ENCODE results near the gene CAV1.

The CAV1 gene

DNA sequence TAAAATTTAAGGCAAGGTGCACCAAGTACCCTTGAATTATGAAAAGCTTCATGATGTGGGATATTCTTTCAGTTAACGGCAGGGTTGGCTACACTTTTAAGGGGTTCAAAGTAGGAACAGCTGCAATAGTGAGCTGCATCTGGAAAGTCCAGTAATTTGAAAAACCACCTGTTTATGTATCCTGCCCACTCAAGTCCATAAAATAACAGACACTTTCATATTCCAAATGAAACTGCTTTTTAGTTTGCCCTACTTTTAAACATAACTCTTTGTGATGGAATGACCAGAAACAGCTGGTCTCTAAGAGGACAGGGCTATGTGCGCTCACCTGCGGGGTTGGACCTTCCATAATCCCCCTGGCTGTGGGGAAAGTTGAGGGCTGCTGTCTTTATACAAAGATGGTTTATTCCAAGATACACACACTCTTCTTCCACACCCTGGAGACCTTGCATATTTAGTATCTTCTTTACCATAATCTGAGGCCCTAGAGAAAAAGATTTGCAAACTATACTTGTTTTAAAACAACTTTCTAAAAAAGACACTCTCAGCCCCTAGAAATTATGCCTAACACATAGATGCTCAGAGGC lies 7.4 kb downstream of the CAV1 start:
- DNase-seq (ENCODE audit: low spot score), result no peak

DNA sequence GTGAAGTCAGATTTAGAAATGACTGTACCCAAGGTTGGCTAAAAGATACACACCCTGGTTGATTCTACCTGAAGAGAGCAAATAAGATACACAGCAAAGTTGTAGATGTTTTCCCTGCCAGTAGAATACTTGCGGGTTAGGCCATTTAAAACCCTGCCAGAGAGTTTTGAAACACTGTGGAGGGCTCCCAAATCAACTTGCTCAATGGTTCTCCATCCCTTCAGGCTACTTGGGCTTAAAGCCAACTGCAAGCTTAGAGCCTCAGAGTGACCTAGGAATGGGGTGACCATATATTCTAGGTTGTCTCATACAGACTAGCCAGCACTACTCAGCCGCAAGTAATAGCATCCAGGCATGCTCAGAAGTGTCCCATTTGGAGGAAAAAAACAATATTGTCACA lies 10.0 kb downstream of the CAV1 start:
- DNase-seq (ENCODE audit: low spot score), result no peak

DNA sequence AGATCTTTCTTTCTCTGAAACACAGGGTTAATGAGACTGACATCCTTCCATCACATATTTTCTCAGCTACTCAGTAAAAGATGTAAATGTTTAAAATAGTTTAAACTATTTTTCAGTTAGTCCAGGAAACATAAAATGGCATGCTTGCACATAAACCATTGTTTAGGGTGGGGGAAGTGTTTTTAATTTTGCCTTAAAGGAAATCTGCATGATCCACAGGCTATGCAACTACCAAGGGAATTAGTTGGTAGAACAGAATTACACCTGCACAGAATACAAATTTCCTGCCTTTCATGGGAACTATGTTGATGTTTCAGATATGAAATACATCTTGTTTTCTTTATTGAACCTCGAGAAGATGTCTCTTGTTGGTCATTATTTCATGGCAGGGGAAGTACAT lies 10.6 kb downstream of the CAV1 start:
- no peak for DNase-seq (ENCODE audit: low spot score)

DNA sequence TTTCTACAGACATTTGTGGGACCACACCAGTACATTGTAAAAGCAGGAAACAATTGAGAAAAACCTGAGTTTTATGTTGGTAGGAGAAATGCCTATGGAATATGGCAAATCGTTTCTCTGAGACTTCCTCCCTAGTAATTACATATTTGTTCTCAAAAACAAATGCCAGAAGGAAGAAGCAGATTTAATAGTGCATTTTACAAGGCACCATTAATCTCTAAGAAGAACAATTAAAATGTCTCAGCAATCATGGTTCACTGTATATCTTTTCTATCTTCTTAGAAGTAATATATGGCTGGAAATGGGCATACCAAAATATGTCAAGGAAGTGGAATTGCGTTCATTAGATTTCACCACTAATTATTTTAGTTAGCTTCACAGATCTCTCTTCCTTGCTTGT lies 13.3 kb downstream of the CAV1 start:
- no peak for DNase-seq (ENCODE audit: low spot score)

DNA sequence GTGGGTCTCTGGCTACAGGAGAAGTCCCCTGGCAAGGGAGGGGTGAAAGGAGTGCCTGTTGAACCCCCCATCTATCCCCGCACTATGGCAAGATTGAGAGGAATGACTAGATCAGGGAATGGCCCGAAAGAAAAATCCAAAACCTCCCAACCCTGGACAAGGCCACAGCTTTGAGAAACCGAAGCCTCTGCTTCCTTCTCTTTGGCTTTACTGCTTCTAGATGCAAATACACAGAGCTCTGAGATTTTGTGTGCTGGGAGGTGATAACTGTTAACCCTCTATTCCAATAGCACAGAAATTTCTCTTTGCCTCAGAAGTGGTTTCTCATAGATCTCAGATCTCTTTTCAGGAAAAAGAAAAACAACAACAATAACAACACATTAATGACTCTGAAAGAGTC lies 15.0 kb downstream of the CAV1 start:
- no peak for DNase-seq (ENCODE audit: low spot score)

DNA sequence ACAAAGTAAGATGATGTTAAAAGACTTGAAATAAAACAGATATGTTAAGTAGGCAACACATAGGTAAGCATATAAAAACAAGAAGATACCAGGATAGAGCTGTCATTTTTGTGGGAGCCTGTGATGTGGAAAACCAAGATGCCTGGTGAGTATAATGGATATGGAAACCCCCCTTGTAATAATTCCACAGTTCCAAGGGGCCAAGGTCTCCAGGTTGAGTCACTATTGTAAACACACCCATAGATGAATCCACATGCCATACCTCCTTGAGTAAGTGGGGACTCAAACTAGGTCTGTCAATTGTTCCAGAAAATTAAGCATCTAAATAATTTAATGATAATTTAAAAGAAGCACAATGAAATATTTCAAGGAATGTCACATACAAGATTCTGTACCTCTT lies 15.9 kb downstream of the CAV1 start:
- DNase-seq (ENCODE audit: low spot score), result no peak

DNA sequence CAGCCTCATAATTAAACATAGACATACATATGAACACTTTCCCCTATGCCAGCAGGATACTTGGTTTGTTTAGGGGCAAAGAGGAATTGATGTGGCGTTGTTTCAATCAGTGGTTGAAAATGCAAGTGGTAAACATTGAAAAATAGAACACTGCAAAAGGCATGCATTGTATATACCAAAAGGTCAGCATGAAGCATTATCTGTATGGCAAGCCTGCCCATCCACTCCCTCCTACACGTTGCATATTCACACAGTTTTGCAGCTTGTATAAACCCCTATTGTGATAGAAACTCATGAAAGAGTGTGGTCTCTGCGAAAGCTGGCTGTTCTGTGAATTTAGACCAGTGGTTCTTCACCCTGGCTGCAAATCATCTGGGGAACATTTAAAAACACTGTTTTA lies 17.1 kb downstream of the CAV1 start:
- no peak for DNase-seq (ENCODE audit: low spot score)

DNA sequence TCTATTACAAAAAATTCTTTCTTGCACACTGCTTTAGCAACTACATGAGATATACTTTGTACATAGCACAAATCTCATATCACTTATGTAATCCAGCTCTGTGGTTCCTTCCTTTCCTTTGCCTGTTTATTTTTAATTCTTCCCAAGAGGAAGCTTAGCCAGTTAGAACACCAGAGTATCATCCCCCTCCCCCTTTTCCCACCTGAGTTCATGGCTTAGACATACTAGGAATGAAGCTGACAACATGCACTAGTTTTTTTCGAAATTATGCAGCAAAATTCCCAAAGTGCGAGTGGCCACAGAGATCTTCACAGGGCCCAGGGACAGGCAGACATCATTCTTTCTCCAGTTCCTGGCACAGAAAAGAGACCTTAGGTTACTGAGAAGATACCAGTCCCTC lies 17.8 kb downstream of the CAV1 start:
- DNase-seq (ENCODE audit: low spot score), result no peak

DNA sequence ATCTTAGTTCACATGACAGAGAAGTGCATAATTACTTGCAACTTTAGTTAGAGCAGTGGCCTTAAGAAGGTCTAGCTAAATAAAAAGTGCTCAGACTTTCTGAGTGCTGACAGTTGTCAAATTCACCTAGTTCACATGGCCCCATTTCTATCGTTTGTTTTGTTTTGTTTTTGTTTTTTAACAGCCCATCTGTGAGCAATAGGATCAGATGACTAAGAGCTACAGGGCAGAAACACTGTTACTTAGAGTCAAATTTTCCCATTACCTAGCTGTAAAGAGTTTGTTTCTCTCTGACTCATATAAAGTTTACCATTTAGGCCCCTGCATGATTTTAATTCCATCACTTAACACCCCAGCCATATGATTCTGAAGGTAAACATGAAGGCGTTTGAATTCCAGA lies 18.8 kb downstream of the CAV1 start:
- no peak for DNase-seq (ENCODE audit: low spot score)

DNA sequence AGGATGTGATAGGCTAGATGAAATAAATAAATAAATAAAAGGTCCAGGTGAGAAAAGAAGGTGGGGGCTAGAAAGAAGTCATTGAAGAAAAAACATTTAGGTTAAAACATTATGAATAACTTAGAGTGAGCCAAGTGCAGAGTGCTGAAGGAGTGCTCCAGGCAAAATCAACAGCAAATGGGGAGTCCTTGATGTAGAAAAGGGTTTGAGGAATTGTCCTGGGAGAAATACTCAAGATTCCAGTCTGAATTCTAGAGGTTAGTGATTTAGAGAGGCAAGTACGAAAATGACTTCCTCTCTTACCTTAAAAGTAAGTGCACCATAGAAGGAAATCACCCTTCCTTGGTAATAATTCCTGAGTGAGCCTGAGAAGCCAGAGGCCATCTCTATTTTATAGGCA lies 19.7 kb downstream of the CAV1 start:
- DNase-seq (ENCODE audit: low spot score), result no peak

DNA sequence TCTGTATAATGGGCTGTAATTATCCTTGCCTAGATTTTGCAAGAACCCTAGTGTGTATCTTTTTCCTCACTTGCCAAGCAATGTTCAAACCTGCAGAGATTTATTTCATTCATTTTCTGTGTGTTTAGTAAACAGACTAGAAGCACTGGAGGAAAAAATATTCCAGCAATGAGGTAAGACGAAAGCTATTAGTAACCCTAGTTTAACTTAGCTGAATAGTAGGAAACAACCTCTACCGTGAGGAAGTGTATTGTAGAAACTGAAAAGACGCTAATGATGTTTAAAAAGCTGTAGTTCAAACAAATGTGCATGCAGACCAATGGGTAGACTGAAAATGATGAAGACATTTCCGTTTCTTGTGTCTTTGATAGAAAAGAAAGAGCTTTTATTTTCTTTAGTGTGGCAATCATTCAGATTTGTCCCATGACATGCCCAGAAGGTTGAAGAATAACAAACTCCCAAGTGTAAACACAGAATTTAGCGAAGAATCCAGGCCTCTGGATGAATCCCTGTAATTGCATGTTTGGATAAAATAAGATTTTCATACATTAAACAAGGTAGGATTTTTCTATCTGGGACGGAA lies 20.7 kb downstream of the CAV1 start:
- no peak for DNase-seq (ENCODE audit: low spot score)

DNA sequence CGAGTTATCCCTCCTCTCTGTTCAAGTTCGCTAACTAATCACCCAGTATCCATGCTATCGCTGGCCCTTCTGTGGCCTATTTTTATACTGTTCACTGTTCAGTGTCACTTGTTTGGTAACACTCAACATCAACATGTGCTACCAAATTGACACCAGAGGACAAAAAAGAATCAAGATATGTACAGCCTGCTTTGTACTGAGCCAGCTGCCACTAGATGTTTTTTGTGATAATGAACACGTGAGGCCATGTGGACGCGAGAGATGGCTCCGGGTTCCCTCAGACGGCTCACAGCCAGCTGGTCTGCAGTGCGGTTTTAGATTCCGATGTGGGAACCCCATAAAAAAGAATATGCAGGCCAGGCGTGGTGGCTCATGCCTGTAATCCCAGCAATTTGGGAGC lies 21.2 kb downstream of the CAV1 start:
- DNase-seq (ENCODE audit: low spot score), result no peak

DNA sequence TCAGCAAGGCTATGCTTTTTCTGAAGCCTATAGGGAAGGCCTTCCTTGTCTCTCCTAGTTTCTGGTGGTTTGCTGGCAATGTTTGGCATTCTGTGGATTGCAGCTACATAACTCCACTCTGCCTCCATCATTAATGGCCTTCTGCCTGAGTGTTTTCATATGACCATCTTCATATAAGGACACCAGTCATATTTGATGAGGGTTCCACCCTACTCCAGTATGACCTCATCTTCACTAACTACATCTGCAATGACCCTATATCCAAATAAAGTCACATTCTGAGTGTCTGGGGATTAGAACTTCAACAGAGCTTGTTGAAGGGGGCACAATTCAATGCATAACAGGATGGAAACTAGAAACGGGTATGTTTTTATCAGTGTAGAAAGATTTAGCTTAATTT lies 22.1 kb downstream of the CAV1 start:
- no peak for DNase-seq (ENCODE audit: low spot score)

DNA sequence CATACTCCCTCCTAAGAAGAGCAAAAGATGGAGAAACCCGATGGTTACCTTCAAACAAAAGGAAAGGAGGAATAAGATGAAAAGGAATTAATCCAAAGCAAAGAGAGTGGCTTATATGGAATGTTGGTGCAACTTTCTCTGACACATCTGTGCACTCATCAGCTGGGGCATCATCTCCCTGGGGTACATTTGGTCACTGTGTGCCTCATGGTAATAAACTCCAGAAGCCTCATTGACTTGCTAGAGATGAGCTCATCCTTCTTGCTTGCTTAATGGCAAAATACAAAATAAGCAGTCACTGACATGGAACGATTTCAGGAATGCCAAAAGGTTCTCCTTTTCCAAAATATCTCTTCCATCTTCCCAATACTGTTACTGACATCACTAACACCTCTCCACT lies 22.5 kb downstream of the CAV1 start:
- DNase-seq (ENCODE audit: low spot score), result no peak

DNA sequence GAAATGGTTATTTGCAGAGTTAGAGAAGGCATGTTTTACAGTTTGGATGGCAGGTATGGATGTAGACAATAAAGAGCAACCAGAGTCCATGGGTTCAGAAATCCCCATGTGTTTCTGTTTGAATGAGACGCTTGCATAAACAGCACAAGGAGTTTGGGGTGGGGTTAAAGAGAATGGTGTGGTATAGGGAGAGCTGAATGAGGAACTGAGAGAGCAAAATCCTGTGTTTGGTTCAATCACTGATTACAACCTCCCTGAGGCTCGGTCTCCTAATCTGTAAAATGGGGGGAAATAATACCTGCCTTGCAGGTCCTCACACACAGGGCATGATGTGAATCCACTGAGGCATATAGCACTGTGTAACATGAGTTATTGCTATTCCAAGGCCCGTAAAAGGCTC lies 23.7 kb downstream of the CAV1 start:
- DNase-seq (ENCODE audit: low spot score), result no peak

DNA sequence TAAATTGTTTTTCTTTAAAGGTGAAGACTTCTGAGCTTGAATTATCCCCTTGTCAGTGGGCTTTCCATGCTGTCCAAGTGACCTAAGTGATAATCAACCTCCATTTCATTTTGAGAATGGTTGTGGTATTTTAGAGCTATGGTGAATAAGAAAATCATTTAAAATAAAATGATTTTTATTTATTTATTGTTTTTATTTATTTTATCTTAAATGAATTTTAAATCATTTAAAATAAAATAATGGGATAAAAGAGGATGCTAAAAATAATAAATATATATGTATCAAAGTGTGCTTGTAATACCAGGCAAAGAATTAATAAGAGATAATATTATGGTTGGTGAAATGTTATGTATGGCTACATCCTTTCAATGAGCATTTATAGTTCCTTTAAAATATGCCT lies 24.5 kb downstream of the CAV1 start:
- no peak for DNase-seq (ENCODE audit: low spot score)

DNA sequence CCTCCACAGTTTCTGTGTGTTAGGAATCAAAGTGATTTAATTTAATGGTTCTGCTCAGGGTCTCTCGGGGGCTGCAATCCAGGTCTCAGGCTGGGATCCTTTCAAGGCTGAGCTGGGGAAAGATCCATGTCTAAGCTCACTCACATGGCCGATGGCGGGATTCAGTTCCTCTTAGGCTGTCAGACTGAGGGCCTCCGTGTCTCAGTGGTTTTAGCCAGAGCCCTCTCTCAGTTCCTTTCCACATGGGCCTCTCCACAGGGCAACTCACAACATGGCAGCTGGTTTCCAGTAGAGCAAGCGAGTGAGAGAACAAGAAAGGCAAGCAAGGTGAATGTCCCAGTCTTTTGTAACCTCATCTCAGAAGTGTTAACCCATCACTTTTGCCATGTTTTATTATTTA lies 26.9 kb downstream of the CAV1 start:
- DNase-seq (ENCODE audit: low spot score), result no peak

DNA sequence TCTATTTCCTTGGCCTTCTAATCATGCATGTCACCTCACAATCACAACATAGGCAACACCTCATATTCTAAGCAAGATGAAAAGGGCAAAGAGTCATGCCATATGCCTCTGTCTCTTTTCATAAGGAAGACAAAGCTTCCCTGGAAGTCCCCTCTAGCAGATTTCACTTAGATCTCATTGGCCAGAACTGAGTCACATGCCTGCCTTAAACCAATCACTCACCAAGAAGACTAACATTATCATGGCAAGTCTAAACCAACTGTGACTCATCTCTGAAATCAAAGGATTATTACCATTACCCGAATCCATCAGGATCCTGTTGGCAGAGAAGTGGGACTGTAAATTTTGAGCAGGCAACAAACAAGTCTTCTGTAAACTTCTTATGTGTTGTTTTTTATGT lies 27.8 kb downstream of the CAV1 start:
- no peak for DNase-seq (ENCODE audit: low spot score)

DNA sequence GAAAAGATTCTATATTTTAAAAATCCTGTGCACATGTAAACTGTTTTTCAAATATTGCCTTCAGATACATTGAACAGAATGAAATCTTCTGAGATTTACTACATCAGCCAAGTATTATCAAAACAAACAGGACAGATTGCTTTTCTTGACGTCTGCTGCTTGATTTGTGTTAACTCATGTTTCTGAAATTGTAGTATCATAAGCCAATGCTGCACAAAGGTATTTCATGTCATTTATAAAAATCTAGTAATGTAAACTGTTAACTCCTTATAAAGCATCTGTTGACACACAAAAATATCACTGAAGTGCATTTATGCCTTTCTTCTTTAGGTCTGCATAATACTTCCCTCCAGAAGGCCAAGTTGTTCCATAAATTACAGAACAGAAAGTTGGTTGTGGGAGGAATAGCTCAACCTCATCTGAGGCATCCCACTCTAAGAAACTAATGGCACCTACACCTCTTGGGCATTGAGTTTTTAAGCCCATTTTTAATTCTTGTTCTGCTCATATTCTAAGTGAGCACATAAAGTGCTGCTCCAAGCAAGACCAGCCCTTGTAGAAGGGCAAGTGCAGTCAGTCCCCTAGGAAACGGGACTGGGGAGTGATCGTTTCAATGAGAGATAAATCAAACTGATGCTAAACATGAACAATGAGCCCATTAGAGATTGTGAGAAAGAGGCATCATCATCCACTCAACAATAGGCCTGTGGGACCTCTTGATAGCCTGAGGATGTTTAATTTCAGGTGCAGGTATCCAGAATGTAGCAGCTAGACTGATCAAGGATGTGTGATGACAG lies 28.5 kb downstream of the CAV1 start:
- DNase-seq (ENCODE audit: low spot score), result no peak

DNA sequence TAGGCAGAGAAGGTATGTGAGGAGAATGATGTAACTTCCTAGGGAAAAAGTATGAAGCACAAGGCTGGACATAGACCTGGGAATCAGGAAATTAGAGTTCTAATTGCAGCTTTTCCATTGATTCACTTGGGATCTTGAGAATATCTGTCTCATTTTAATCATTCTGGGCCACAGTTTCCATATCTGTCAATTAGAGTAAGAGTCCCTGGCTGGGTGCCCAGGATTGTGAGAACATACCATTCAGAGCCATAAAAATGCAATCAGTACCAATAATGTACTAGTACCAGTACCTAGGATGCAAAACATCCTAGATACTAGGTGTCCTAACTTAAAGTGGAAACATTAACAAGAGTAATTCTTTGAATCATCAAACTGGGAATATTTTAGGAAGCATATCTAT lies 29.6 kb downstream of the CAV1 start:
- DNase-seq (ENCODE audit: low spot score), result no peak

DNA sequence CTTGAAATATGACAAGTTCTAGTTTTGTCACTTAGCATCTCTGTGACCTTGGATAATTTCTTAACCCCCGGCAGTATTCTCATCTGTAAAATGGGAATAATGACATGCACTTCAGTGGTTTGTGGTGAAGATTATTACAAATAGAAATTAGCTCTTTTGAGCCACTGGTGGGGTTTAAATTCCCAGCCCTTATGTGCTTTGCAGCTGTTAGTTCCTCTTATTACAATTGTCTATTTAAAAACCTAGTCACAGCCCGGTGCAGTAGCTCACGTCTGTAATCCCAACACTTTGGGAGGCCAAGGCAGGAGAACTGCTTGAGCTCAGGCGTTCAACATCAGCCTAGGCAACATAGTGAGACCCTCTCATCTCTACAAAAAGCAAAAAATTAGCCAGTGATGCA lies 30.1 kb downstream of the CAV1 start:
- no peak for DNase-seq (ENCODE audit: low spot score)

DNA sequence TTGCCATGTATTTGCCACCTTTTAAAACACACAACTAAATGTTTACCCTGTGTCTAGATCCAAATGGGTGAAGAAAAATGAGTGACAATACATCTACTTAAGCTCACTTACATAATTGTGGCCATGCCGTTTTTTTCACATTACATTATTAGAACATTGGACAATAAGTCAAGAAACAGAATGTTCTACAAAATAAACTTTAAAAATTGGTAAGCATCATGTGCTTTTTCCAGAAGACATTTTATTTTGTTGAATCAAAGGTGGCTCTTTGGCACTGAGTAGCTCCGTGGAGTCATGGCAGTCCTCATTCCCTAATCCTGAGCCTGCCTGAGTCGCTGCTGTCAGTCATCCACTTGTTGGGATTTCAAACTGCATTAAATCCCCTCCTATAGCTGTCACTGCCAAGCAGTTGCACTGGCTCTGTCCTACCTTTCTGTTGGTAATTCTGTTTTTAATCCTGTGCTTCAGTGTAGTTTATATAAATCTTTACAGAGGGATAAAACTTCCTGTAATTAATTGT lies 32.3 kb downstream of the CAV1 start:
- no peak for DNase-seq (ENCODE audit: low spot score)

DNA sequence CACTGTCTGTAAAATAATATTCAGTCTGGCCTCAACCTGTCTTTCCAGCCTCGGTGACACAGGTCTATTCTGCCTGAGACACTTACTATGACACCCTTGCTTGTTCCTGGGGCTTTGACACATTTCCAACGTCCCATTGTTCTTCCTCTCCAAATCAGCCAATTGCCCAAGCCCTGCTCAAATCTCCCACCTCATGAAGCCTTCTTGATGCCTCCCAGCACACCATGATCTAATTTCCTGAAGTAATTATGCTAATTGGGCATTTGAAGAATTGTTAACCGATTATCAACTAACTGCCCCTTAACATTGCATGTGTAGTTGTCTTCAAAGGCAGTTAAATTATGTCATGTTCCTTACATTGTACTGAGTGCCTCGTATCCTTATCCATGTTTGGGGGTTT lies 33.1 kb downstream of the CAV1 start:
- no peak for DNase-seq (ENCODE audit: low spot score)

All from hematopoietic multipotent progenitor cell treated with erythropoietin and hydrocortisone succinate and interleukin-3 and kit ligand, for 15 days (in vitro differentiated cells).